Breast epithelium (tissue), 4 donors: ENCODE results near the gene WDFY2. TPM values are rescaled to one million over a fixed set of nuclear protein-coding genes. Genes with fewer than 3 reads are reported as not detected.
A peak's percentile ranks its signal among the peaks of the same experiment; 100 is the strongest.

ENCODE experiments used
- DNase-seq, 2 donors: peaks; one replicate each; pipeline ENCODE4 v3.0.0-alpha.2; 2019; ENCODE audit warnings: low spot score in 2 of 2
- H3K27ac ChIP-seq, 2 donors: fragments of 200-600 bp; sonication (generic) in 1 of 2; one replicate each; pipeline ENCODE4 v1.5.1; 2016 to 2019; ENCODE audit warnings: mild to moderate bottlenecking in 1 of 2
- H3K27me3 ChIP-seq, 2 donors: fragments of 200-600 bp; sonication (generic) in 1 of 2; one replicate each; pipeline versions ENCODE4 v1.5.1 to v1.6.0; 2017 to 2019; ENCODE audit warnings: control low read depth in 1 of 2, mild to moderate bottlenecking in 1 of 2
- H3K36me3 ChIP-seq: fragments of 200-600 bp; one replicate; pipeline ENCODE4 v1.5.1; 2019
- H3K4me1 ChIP-seq, 2 donors: fragments of 200-600 bp; sonication (generic); one replicate each; pipeline ENCODE4 v1.5.1; 2016 to 2019; ENCODE audit warnings: control low read depth in 1 of 2
- H3K4me3 ChIP-seq, 3 donors: fragments of 200-600 bp; sonication (generic); 1 replicate in 2 of 3; 2 replicates in 1 of 3; pipeline ENCODE4 v1.5.1; 2016 to 2019; ENCODE audit warnings: mild to moderate bottlenecking in 3 of 3, moderate library complexity in 2 of 3
- H3K9me3 ChIP-seq, 2 donors: fragments of 200-600 bp; sonication (generic) in 1 of 2; one replicate each; pipeline ENCODE4 v1.5.1; 2016 to 2019; ENCODE audit warnings: control low read depth in 1 of 2
- CTCF ChIP-seq, 3 donors: fragments of 450-650 bp; IDR thresholded peaks; one replicate each; pipeline ENCODE4 v1.5.1; 2016 to 2017; ENCODE audit warnings: antibody characterized with exemption in 3 of 3, mild to moderate bottlenecking in 3 of 3, moderate library complexity in 3 of 3
- POLR2A ChIP-seq: fragments of 450-650 bp; IDR thresholded peaks from one replicate; pipeline ENCODE4 v1.6.1; 2016; ENCODE audit warnings: antibody characterized with exemption, mild to moderate bottlenecking, moderate library complexity
- POLR2AphosphoS5 ChIP-seq, 3 donors: sonication (generic); formaldehyde crosslinking; IDR thresholded peaks; one replicate each; pipeline ENCODE4 v1.6.1; 2017; ENCODE audit warnings: antibody characterized with exemption in 3 of 3
- intact Hi-C: fragments of 100-400 bp; cut with DNase I; formaldehyde crosslinking; loops from one replicate; pipeline ENCODE4 v1.15.1; 2023; ENCODE audit warnings: low total_unique reads
- total RNA-seq, 3 donors: library from RNA; depleted of rRNA; stranded (reverse); fragments of >200 nt; gene quantifications; one replicate each; pipeline ENCODE4 v1.1.0, GENCODE V29; 2016

Gene WDFY2
- total RNA-seq, 3 donors from 2014 or later, result 21.0 to 27.7 (median 21.4) TPM

- peak; percentile 78 to 84 for DNase-seq
- no peaks in the 10 kb centered on the region for H3K9me3 ChIP-seq
- H3K27me3 ChIP-seq, result no peaks in the 10 kb centered on the region
- H3K36me3 ChIP-seq, result no peaks in the 10 kb centered on the region
- intact Hi-C loops, result loop anchor here (10.0 kb wide), 1 partner anchor 347 kb away; the partner anchor contains the start of gene INTS6
- peak overlapping the region; percentile 100 for H3K27ac ChIP-seq
- peaks cover 6 to 19% of the 10 kb centered on the region in 2 donors for H3K4me1 ChIP-seq
- peak overlapping the region in 1 of 3 donors; percentile 90 for H3K4me3 ChIP-seq
- TF ChIP-seq CTCF (IDR thresholded peaks at IDR 0.05) (peak in 2 of 3 donors; percentile 8 to 25), POLR2A (no peak)
Observed at GRCh38 chr13:51801631-51802099, 217.4 kb downstream of the WDFY2 start.

DNA sequence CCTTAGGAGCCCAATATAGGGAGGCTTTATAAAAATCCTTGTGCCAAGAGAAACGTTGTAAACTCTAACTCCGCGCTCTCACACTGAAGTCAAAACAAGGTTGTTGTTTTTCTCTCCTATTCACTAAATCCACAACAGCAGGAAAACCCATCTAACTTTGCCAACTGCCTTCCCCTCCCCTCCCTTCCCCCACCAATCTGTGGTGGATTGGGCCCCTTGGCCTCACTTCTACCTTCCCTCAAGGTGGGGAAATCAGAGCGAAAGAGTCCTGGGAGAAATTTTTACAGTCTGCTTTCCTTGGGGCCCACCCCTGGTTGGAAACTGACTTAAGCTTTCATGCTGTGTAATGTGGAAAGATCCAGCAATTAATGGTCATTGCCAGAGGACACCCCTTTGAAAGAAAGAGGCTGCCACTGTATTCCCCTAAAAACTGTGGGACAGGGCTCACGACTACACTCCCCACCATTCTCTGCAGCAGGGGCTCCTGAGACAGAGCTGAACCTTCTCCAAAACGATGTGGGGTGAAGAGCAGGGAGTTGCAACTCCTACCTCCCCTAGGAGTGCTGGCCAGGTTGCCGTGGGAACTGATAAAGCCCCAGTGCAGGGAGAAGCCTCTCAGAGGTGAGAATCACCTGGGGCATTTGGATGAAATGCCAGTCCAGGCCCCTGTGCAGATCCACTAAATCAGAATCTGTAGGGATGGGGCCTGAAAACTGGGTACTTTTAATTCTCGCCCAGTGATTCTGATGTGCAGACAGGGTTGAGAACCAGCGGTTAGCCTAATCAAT lies 218.6 kb downstream of the WDFY2 start:
- DNase-seq, result no peak
- Histone ChIP-seq H3K4me1 (peaks cover 6 to 19% of the 10 kb centered on the region in 2 donors), H3K27me3 (no peaks in the 10 kb centered on the region), H3K36me3 (no peaks in the 10 kb centered on the region), H3K27ac (peak overlapping the region; percentile 100), H3K9me3 (no peaks in the 10 kb centered on the region), H3K4me3 (peak overlapping the region; percentile 58 to 90 (median 88))
- intact Hi-C loops, result loop anchor here (10.0 kb wide), 1 partner anchor 348 kb away; the partner anchor contains the start of gene INTS6
- TF ChIP-seq POLR2AphosphoS5 (IDR thresholded peaks at IDR 0.05), result no peak
- no peak for TF ChIP-seq POLR2A
- TF ChIP-seq CTCF (IDR thresholded peaks at IDR 0.05), result no peak

- intact Hi-C loops, result loop anchor here (10.0 kb wide), 1 partner anchor 349 kb away; the partner anchor contains the start of gene INTS6
- DNase-seq, result peak; percentile 91 to 92
- Histone ChIP-seq H3K4me3 (peak within 1 kb of the TSS; percentile 58 to 90 (median 88)), H3K27me3 (no peaks in the 10 kb centered on the region), H3K36me3 (no peaks in the 10 kb centered on the region), H3K4me1 (peaks cover 6 to 19% of the 10 kb centered on the region in 2 donors), H3K9me3 (no peaks in the 10 kb centered on the region), H3K27ac (peak within 1 kb of the TSS; percentile 100)
- peak in 1 of 3 donors; percentile 23 for TF ChIP-seq CTCF (IDR thresholded peaks at IDR 0.05)
- peak; percentile 18 for TF ChIP-seq POLR2A
- TF ChIP-seq POLR2AphosphoS5 (IDR thresholded peaks at IDR 0.05), result peak; percentile 72 to 96 (median 89)
Observed at GRCh38 chr13:51803422-51804294, 219.4 kb downstream of the WDFY2 start, which contains the start of gene DHRS12. Gene DHRS12 (minus strand): TSS chr13:51804163. CDS start chr13:51799659, 4,504 bp downstream.

- TF ChIP-seq POLR2AphosphoS5 (IDR thresholded peaks at IDR 0.05) (no peak), CTCF (IDR thresholded peaks at IDR 0.05) (no peak), POLR2A (peak; percentile 86)
- Histone ChIP-seq H3K27ac (peak overlapping the region; percentile 100), H3K27me3 (no peaks in the 10 kb centered on the region), H3K4me1 (peaks cover 6 to 19% of the 10 kb centered on the region in 2 donors), H3K9me3 (no peaks in the 10 kb centered on the region), H3K36me3 (no peaks in the 10 kb centered on the region), H3K4me3 (peak overlapping the region; percentile 58 to 90 (median 88))
- DNase-seq, result peak in 1 of 2 donors; percentile 50
- intact Hi-C loops, result loop anchor here (10.0 kb wide), 1 partner anchor 350 kb away; the partner anchor contains the start of gene INTS6
Observed at GRCh38 chr13:51804295-51805172, 220.3 kb downstream of the WDFY2 start.
